Choroid plexus epithelial cell (primary cell): ENCODE data around the gene SYNCRIP.

Source experiments
- DNase-seq: peaks from one replicate; pipeline ENCODE4 v3.0.0-alpha.2; 2010; ENCODE audit warnings: low read depth
- H3K4me3 ChIP-seq: 2 replicates; pipeline ENCODE4 v1.5.1; 2011; ENCODE audit warnings: low read depth, mild to moderate bottlenecking, control low read depth, low read length, moderate library complexity
- CTCF ChIP-seq: conservative IDR thresholded peaks from 2 replicates; pipeline ENCODE4 v1.5.1; 2011; ENCODE audit warnings: low read depth, mild to moderate bottlenecking, control low read depth, inconsistent platforms, low read length, moderate library complexity

SYNCRIP gene

GRCh38 chr6:85620308-85620707, 22.4 kb downstream of the SYNCRIP start:
- no peak for TF ChIP-seq CTCF
- no peak overlapping the region for H3K4me3 ChIP-seq
- peak; percentile 39 for DNase-seq

DNA sequence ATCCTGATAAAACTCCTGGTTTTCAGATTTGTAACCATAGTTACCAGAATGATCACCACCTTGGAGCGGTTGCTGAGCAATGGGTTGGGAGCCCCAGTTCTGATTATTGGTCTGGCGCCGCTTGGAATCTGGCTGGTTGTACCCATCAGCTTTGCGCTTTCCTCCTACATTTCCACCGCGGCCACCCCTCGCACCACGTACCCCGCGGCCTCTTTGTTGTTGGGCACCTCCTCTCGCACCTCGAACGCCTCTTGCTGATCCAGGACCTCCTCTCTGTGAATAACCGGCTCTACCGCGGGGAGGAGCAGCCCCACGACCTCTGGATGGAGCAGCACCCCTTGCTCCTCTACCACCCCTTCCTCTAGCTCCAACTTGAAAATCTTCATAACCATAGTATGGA, 27.9 kb downstream of the SYNCRIP start:
- no peak for DNase-seq
- no peak for TF ChIP-seq CTCF
- H3K4me3 ChIP-seq: no peak overlapping the region

DNA sequence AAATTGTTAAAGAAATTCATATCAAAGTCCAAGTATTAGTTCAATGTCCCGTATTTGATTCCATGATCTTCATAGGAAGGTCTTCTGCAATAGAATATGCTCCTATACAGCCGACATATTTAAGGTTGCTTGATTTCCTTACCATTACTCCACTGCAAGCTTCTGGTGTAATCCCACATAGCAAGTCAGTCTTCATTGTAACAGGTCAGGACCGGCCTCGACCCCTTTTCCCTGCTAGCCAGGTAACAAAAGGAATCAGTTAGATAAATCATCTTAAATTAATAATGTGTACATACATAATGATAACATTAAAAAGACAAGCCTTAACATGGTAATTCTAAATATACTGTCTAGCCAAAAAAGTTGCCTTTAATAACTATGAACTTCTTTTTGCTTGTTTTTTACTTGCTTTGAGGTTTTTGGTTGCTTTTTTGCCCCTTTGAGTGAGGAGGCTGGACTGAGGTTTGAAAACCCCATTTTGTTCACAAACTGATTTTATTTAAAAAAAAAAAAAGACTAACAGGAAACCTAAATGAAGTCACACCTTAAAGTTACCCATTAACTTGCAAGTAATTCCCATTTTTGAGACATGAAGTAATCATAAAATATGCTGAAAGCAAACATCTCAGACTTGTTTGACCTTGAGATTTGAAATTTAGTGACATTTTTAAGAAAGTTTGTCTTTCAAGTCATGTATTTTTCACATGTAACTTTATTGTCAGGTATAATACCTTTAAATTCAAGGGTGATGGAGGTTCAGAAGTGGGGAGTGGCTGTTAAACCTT, 29.8 kb downstream of the SYNCRIP start:
- DNase-seq: no peak
- no peak overlapping the region for H3K4me3 ChIP-seq
- TF ChIP-seq CTCF: no peak

DNA sequence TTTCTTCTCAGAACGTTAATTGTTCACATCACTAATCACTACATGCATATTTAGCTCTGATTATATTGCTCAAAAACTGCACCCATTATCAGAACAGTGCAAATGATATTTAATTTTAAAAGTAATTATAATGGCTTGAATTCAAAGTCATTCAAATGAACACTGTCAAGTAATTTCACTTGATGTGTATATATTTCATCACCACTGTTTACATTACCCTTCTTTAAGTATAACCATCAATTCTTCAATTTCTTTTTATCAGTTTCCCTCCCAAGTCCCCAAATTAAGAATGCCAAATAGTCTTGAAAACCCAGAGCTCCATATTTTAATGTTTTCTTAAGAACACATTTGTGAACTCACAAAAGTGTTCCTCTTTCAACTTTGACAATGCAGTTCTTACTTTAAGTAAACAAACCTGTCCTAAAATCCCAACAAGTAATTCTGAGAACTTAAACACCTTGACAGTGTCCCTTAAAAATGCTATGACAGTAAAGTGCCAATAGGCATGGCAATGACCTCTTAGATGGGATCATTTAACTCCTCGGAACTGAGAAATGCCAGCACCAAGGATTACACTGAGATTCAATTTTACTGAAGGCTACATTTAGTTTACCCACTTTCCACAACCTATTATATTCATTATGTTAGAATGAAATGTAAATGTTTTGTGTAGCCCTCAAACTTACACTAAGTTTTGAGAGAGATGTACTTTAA, 32.3 kb downstream of the SYNCRIP start:
- TF ChIP-seq CTCF: no peak
- DNase-seq: no peak
- H3K4me3 ChIP-seq: no peak overlapping the region

GRCh38 chr6:85602100-85602499, 40.6 kb downstream of the SYNCRIP start:
- TF ChIP-seq CTCF: no peak
- no peak for DNase-seq
- H3K4me3 ChIP-seq: no peak overlapping the region

DNA sequence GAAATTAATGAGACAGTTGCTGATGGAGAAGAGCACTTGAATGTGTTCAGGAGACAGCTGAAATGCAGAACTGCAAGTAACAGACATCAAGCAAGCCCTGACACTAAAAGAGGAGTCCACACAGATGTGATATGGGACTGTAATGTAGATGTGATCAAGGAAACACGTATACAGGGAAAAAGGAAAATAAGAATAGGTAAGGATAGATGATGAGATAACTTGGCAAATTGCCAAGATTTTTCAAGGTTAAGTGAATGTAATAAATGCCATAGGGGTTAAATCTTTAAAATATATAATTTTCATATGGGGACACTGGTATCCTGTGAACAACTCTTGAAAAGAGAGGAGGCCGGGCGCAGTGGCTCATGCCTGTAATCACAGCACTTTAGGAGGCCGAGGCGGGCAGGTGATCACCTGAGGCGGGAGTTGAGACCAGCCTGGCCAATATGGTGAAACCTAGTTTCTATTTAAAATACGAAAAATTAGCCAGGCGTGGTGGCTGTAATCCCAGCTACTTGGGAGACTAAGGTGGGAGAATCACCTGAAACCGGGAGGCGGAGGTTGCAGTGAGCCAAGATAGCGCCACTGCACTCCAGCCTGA, 41.9 kb downstream of the SYNCRIP start:
- no peak overlapping the region for H3K4me3 ChIP-seq
- no peak for TF ChIP-seq CTCF
- no peak for DNase-seq
